Coronary artery (tissue), 2 donors: ENCODE measurements around the gene NAGLU.

Source experiments
- DNase-seq: peaks from one replicate; pipeline ENCODE4 v3.0.0-alpha.2; 2017; ENCODE audit warnings: low spot score
- H3K27ac ChIP-seq, 2 donors: fragments of 200-600 bp; sonication (generic); one replicate each; pipeline ENCODE4 v1.5.1; 2016 to 2019
- H3K4me3 ChIP-seq: fragments of 200-600 bp; sonication (generic); 2 replicates; pipeline ENCODE4 v1.5.1; 2016; ENCODE audit warnings: mild to moderate bottlenecking, moderate library complexity
- CTCF ChIP-seq: fragments of 200-600 bp; sonication (generic); IDR thresholded peaks from one replicate; pipeline ENCODE4 v1.5.1; 2019; ENCODE audit warnings: antibody characterized with exemption

The NAGLU gene

GRCh38 chr17:42514279-42514678 is 21.8 kb upstream of the NAGLU start:
- DNase-seq: peak; percentile 70
- no peak for TF ChIP-seq CTCF
- Histone ChIP-seq H3K27ac (peak overlapping the region; percentile 83 to 86), H3K4me3 (no peak overlapping the region)

- Histone ChIP-seq H3K27ac (peak overlapping the region in 1 of 2 donors; percentile 83), H3K4me3 (no peak overlapping the region)
- DNase-seq: no peak
- TF ChIP-seq CTCF: no peak
Measured at GRCh38 chr17:42514867-42515266, 21.2 kb upstream of the NAGLU start.

GRCh38 chr17:42517516-42517915 is 18.5 kb upstream of the NAGLU start:
- peak; percentile 87 for TF ChIP-seq CTCF
- Histone ChIP-seq H3K4me3 (peak overlapping the region; percentile 39), H3K27ac (peak overlapping the region; percentile 93 to 98)
- peak; percentile 95 for DNase-seq

- peak; percentile 92 for DNase-seq
- H3K4me3 ChIP-seq: peak overlapping the region; percentile 39
- no peak for TF ChIP-seq CTCF
- peak overlapping the region; percentile 93 to 98 for H3K27ac ChIP-seq
Measured at GRCh38 chr17:42518046-42518754, 17.8 kb upstream of the NAGLU start.

- Histone ChIP-seq H3K4me3 (peak overlapping the region; percentile 1), H3K27ac (peak overlapping the region; percentile 93 to 98)
- DNase-seq: peak; percentile 76
- no peak for TF ChIP-seq CTCF
Measured at GRCh38 chr17:42518755-42519545, 17.1 kb upstream of the NAGLU start.

- Histone ChIP-seq H3K27ac (peak overlapping the region; percentile 93 to 98), H3K4me3 (peak overlapping the region; percentile 1)
- peak; percentile 98 for DNase-seq
- no peak for TF ChIP-seq CTCF
Measured at GRCh38 chr17:42519546-42520491, 16.2 kb upstream of the NAGLU start.
